GM12891 (cell line): ENCODE measurements around the gene NUMA1.

Source experiments
- DNase-seq: peaks from one replicate; pipeline ENCODE4 v3.0.0; 2011; ENCODE audit warnings: low spot score; ENCODE audit not compliant: insufficient read length
- FAIRE-seq: peaks from 2 replicates; lab custom pipeline; 2011; peaks lifted over from hg19 to GRCh38; lab: Jason Lieb, UNC
- PAX5 ChIP-seq: IDR thresholded peaks from 2 replicates; pipeline ENCODE4 v1.6.1; 2011; ENCODE audit warnings: low read length, moderate library complexity, mild to moderate bottlenecking; ENCODE audit not compliant: insufficient read depth, severe bottlenecking
- POLR2A ChIP-seq: IDR thresholded peaks from 2 replicates; pipeline ENCODE4 v1.6.1; 2011; ENCODE audit warnings: low read depth, low read length, control low read depth
- POLR2AphosphoS5 ChIP-seq: IDR thresholded peaks from 2 replicates; pipeline ENCODE4 v1.6.1; 2011; ENCODE audit warnings: low read depth, low read length, control low read depth
- POU2F2 ChIP-seq: IDR thresholded peaks from 2 replicates; pipeline ENCODE4 v1.6.1; 2011; ENCODE audit warnings: low read depth, mild to moderate bottlenecking, control low read depth, low read length, moderate library complexity
- SPI1 ChIP-seq: IDR thresholded peaks from 2 replicates; pipeline ENCODE4 v1.6.1; 2011; ENCODE audit warnings: low read depth, low read length, control low read depth
- TAF1 ChIP-seq: IDR thresholded peaks from 2 replicates; pipeline ENCODE4 v1.6.1; 2011; ENCODE audit warnings: low read depth, low read length, control low read depth

Gene NUMA1

GRCh38 chr11:72081821-72082453 is 1.6 kb upstream of the NUMA1 start:
- DNase-seq = no peak
- no peak for TF ChIP-seq POU2F2
- no peak for TF ChIP-seq POLR2AphosphoS5
- no peak for TF ChIP-seq SPI1
- TF ChIP-seq PAX5 = no peak
- TF ChIP-seq TAF1 = no peak
- no peak for TF ChIP-seq POLR2A
- FAIRE-seq = no peak

GRCh38 chr11:72081184-72081644 is 872 bp upstream of the NUMA1 start:
- FAIRE-seq (no peak), DNase-seq (no peak)
- TF ChIP-seq POU2F2 (0 out of 2 replicates have a peak, but pooled peaks have one; percentile 10), TAF1 (no peak)

GRCh38 chr11:72079819-72080325 is 470 bp downstream of the NUMA1 start:
- no peak for TF ChIP-seq POLR2A
- TF ChIP-seq PAX5 = no peak
- TF ChIP-seq TAF1 = no peak
- no peak for TF ChIP-seq POLR2AphosphoS5
- no peak for TF ChIP-seq SPI1
- TF ChIP-seq POU2F2 = no peak
- FAIRE-seq = peak; percentile 23
- no peak for DNase-seq

GRCh38 chr11:72078477-72078876 is 1.9 kb downstream of the NUMA1 start:
- no peak for DNase-seq
- no peak for TF ChIP-seq TAF1
- no peak for TF ChIP-seq POU2F2
- no peak for TF ChIP-seq PAX5
- TF ChIP-seq POLR2A = no peak
- no peak for TF ChIP-seq POLR2AphosphoS5
- no peak for TF ChIP-seq SPI1
- FAIRE-seq = no peak

GRCh38 chr11:72075756-72076155 is 4.6 kb downstream of the NUMA1 start:
- TF ChIP-seq SPI1 = no peak
- no peak for TF ChIP-seq POLR2AphosphoS5
- no peak for TF ChIP-seq PAX5
- no peak for TF ChIP-seq POLR2A
- no peak for TF ChIP-seq POU2F2
- TF ChIP-seq TAF1 = no peak
- DNase-seq (no peak), FAIRE-seq (no peak)

GRCh38 chr11:72075109-72075508 is 5.2 kb downstream of the NUMA1 start:
- TF ChIP-seq TAF1 = no peak
- peak; percentile 68 for TF ChIP-seq SPI1
- FAIRE-seq = no peak

GRCh38 chr11:72072348-72072747 is 8.0 kb downstream of the NUMA1 start:
- DNase-seq (no peak), FAIRE-seq (no peak)
- TF ChIP-seq POLR2A (no peak), POU2F2 (no peak), POLR2AphosphoS5 (no peak), PAX5 (no peak), SPI1 (no peak), TAF1 (no peak)

More at GRCh38 chr11:72075109-72075508, 5.2 kb downstream of the NUMA1 start:
- no peak for DNase-seq

- TF ChIP-seq POLR2A = no peak
- TF ChIP-seq PAX5 = no peak
- no peak for TF ChIP-seq POLR2AphosphoS5
- no peak for TF ChIP-seq POU2F2
- TF ChIP-seq TAF1 = no peak
- TF ChIP-seq SPI1 = no peak
- DNase-seq (no peak), FAIRE-seq (no peak)
These were observed 9.9 kb downstream of the NUMA1 start for GRCh38 chr11:72070491-72070890.

GRCh38 chr11:72069787-72070251 is 10.5 kb downstream of the NUMA1 start:
- TF ChIP-seq POLR2A = 0 out of 2 replicates have a peak, but pooled peaks have one; percentile 36
- no peak for TF ChIP-seq TAF1
- DNase-seq (no peak), FAIRE-seq (peak; percentile 75)

GRCh38 chr11:72069200-72069599 is 11.1 kb downstream of the NUMA1 start:
- TF ChIP-seq SPI1 (peak; percentile 58), TAF1 (no peak), PAX5 (no peak)
- peak; percentile 5 for FAIRE-seq
- DNase-seq = no peak

GRCh38 chr11:72067676-72068075 is 12.7 kb downstream of the NUMA1 start:
- no peak for TF ChIP-seq POLR2A
- no peak for TF ChIP-seq PAX5
- TF ChIP-seq SPI1 = no peak
- TF ChIP-seq TAF1 = no peak
- TF ChIP-seq POLR2AphosphoS5 = no peak
- no peak for TF ChIP-seq POU2F2
- no peak for DNase-seq
- FAIRE-seq = no peak
